ENCODE measurements around the gene FGFBP3. TPM values are rescaled to one million over a fixed set of nuclear protein-coding genes. Genes with fewer than 3 reads are reported as not detected.

Gene FGFBP3
- total RNA-seq, 1 donor from 2014 or later: 0.81 TPM

GRCh38 chr10:91941426-91941825 lies 32.1 kb upstream of the FGFBP3 start:
- peaks cover 59% of the 10 kb centered on the region for H3K36me3 ChIP-seq
- ATAC-seq (no peak), DNase-seq (no peak)
- no peak overlapping the region for H3K4me3 ChIP-seq
- no peaks in the 10 kb centered on the region for H3K27me3 ChIP-seq
- no peaks in the 10 kb centered on the region for H3K9me3 ChIP-seq
- no peak for TF ChIP-seq CTCF (IDR thresholded peaks at IDR 0.05)
- H3K4me1 ChIP-seq: no peaks in the 10 kb centered on the region
- intact Hi-C loops (cut with DNase I): no loop called here
- H3K27ac ChIP-seq: no peak overlapping the region

- no peak for DNase-seq
- Histone ChIP-seq H3K36me3 (peaks cover 50% of the 10 kb centered on the region), H3K4me3 (no peak overlapping the region), H3K9me3 (no peaks in the 10 kb centered on the region), H3K27me3 (no peaks in the 10 kb centered on the region), H3K4me1 (no peaks in the 10 kb centered on the region), H3K27ac (no peak overlapping the region)
- ATAC-seq: no peak
- TF ChIP-seq CTCF (IDR thresholded peaks at IDR 0.05): no peak
- intact Hi-C loops (cut with DNase I): no loop called here
Measured at GRCh38 chr10:91939653-91940052, 30.4 kb upstream of the FGFBP3 start.

- no peaks in the 10 kb centered on the region for H3K4me1 ChIP-seq
- no peaks in the 10 kb centered on the region for H3K27me3 ChIP-seq
- H3K4me3 ChIP-seq: no peak overlapping the region
- intact Hi-C loops (cut with DNase I): no loop called here
- H3K9me3 ChIP-seq: no peaks in the 10 kb centered on the region
- ATAC-seq (no peak), DNase-seq (no peak)
- no peak overlapping the region for H3K27ac ChIP-seq
- TF ChIP-seq CTCF (IDR thresholded peaks at IDR 0.05): no peak
- peaks cover 28% of the 10 kb centered on the region for H3K36me3 ChIP-seq
Measured at GRCh38 chr10:91935886-91936285, 26.6 kb upstream of the FGFBP3 start.

- peaks cover 28% of the 10 kb centered on the region for H3K36me3 ChIP-seq
- TF ChIP-seq CTCF (IDR thresholded peaks at IDR 0.05): no peak
- no peak for ATAC-seq
- no peaks in the 10 kb centered on the region for H3K27me3 ChIP-seq
- intact Hi-C loops (cut with DNase I): no loop called here
- no peaks in the 10 kb centered on the region for H3K9me3 ChIP-seq
- DNase-seq: no peak
- no peak overlapping the region for H3K4me3 ChIP-seq
- no peaks in the 10 kb centered on the region for H3K4me1 ChIP-seq
- no peak overlapping the region for H3K27ac ChIP-seq
Measured at GRCh38 chr10:91932737-91933136, 23.5 kb upstream of the FGFBP3 start.

GRCh38 chr10:91931526-91932190 lies 22.4 kb upstream of the FGFBP3 start:
- no peak for TF ChIP-seq CTCF (IDR thresholded peaks at IDR 0.05)
- intact Hi-C loops (cut with DNase I): no loop called here
- no peak overlapping the region for H3K4me3 ChIP-seq
- DNase-seq (no peak), ATAC-seq (no peak)
- no peaks in the 10 kb centered on the region for H3K9me3 ChIP-seq
- peaks cover 19% of the 10 kb centered on the region for H3K36me3 ChIP-seq
- H3K4me1 ChIP-seq: no peaks in the 10 kb centered on the region
- no peak overlapping the region for H3K27ac ChIP-seq
- no peaks in the 10 kb centered on the region for H3K27me3 ChIP-seq

GRCh38 chr10:91930939-91931338 lies 21.7 kb upstream of the FGFBP3 start:
- ATAC-seq: no peak

More at GRCh38 chr10:91930939-91931338, 21.7 kb upstream of the FGFBP3 start:
- no peak for DNase-seq
- Histone ChIP-seq H3K27ac (no peak overlapping the region), H3K27me3 (no peaks in the 10 kb centered on the region), H3K36me3 (peaks cover 12% of the 10 kb centered on the region), H3K9me3 (no peaks in the 10 kb centered on the region), H3K4me3 (no peak overlapping the region), H3K4me1 (peaks cover 6% of the 10 kb centered on the region)
- TF ChIP-seq CTCF (IDR thresholded peaks at IDR 0.05): no peak
- intact Hi-C loops (cut with DNase I): no loop called here

Data from upper lobe of right lung (tissue), 1 donor.